Right kidney (tissue), 1 donor: ENCODE results near the gene ZSWIM7.
"Not testable (repeated sequence)": the region's sequence is repeated elsewhere in the genome, so short reads cannot be mapped to it uniquely, and the experiment has no call there.

Source experiments
- DNase-seq: peaks from one replicate; pipeline ENCODE4 v3.0.0-alpha.2; 2016

ZSWIM7 gene

DNA sequence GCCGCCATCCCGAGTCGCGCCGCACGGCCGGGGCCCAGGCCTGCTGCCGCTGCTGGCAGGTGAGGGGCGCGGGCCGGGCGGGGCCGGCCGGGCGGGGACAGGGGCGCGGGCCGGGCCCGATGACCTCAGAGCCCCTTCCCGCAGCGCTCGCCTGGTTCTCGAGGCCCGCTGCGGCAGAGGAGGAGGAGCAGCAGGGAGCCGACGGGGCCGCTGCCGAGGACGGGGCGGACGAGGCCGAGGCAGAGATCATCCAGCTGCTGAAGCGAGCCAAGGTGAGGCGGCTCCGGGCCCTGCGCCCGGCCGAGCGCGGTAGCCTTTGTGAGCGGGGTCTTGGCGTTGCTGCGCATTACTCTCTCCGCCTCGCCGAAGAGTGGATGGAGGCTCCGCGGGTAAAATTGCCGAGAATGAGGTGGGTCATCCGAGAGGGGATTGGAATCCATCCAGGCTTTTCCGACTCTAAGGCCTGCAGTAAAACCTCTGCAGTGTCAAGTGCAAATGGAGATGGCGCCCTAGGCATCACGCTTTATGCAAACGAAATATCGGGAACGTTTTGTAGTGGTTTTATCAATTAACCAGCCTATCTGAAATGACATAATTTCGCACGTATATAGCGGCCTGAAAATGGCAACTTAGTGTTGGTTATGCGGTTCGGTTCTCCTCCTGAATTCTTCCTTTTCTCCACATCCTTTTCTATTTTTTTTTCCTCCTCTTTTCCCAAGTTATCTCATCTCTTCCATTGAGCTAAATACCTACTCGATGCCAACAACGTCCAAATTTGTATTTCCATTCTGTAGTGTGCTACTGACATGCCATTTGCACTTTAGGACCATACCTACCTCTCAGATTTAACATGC is 697 bp upstream of the ZSWIM7 start:
- DNase-seq: peak; percentile 85

DNA sequence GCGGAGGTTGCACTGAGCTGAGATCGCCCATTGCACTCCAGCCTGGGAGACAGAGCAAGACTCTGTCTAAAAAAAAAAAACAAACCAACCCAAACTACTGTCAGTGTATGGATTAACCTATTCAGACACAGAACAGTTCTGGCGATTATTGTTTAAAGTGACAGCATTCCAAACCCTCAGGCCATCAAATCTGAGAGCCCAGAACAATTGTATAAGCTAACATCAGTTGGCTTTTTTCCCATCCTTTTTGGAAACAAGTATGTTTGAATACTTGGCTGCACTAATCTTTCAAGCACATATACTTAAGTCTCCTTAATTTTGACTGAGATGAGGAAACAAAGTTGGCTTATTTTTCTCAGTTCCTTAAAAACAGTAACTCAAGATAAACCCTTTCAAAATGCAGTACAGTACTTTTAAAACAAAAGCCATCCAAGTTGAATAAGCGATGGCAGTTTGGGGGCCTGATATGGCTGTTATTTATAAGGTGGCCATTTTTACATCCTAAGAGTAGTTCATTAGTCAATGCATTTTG is 1.4 kb downstream of the ZSWIM7 start:
- no peak for DNase-seq

DNA sequence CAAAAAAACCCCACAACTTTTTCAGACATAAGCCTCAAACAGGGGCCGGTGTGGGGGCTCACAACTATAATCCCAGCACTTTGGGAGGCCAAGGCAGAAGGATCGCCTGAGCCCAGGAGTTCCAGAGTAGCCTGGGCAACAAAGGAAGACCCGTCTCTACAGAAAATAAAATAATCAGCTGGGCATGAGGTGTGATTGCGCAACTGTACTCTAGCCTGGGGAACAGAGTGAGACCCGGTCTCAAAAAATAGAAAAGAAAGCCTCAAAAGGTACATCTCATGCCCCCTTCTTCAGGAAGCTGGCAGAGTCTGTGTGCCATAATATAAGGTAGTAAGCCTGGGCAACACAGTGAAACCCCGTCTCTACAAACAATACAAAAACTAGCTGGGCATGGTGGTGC is 3.2 kb downstream of the ZSWIM7 start:
- DNase-seq: no peak

DNA sequence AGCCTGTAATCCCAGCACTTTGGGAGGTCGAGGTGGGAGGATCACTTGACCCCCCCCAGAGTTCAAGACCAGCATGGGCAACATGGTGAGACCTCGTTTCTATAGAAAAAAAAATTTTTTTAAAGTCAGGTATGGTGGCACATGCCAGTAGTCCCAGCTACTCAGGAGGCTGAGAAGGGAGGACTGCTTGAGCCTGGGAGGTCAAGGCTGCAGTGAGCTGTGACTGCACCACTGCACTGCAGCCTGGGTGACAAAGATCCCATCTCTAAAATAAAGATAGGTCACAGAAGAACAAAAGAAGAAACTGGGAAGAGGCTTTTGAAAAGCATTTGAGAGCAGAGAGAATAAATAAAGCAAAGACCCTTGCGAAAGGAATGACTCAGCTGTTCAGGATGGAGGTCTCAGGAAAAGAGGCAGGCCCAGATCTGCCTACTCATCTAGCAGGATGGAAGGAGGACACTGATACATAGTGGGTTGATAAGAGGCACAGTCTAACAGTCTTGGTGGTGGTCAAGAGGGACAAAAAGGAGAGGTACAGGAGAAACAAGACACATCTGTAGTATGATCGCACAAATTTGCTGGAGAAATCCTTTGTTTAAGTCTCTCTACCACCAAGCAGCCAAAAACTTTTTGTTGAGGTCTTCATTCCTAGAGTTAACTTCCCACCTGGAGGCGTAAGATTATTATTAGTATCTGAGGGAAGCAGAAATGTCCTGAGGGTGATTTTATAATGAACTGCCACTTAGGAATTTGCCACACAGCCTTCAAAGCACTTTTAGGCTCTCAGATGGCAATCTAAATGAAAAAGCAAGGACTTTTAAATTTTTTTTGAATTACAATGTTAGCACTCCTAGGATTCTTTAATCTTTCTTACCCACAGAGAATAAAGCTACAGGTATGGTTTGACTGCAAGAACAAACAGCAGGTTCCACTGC is 17.6 kb downstream of the ZSWIM7 start:
- no peak for DNase-seq

DNA sequence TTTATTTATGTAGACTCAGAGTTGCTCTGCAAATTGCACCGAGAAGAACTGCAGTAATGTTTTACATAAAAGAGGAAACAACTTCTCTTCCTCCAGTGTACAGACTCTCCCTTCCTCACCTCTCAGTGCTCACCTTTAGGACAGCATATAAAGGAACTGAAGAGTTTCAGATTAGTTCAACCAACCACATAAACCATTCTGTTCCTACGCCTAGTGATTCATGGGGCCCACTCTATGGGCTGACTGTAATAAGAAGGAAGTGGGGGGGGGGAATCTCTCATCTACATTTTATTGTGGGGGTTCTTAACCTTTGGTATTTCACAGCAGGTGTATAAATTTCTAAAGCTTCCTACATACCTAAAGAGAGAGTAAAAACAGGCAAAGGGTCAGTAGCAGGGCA is 18.3 kb downstream of the ZSWIM7 start:
- no peak for DNase-seq

DNA sequence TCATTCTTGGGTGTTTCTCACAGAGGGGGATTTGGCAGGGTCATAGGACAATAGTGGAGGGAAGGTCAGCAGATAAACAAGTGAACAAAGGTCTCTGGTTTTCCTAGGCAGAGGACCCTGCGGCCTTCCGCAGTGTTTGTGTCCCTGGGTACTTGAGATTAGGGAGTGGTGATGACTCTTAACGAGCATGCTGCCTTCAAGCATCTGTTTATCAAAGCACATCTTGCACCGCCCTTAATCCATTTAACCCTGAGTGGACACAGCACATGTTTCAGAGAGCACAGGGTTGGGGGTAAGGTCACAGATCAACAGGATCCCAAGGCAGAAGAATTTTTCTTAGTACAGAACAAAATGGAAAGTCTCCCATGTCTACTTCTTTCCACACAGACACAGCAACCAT is 20.5 kb downstream of the ZSWIM7 start:
- not testable (repeated sequence) for DNase-seq

DNA sequence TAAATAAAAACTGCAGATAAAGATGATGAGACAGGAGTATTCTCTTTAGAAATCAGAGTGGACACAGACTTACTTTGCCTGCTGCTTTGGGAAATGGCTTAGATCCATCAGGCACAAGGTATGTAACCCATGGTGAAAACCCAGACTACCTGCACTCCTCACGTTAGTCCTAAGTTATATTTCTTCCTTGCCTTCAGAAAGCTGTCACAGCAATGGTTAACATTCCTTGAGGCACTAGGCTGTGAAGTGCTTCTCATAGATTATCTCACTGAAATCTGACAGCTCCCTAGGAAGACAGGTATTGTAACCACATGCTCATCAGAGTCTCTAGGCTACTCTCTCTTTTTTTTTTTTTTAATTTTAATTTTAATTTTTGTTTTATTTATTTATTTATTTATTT is 20.9 kb downstream of the ZSWIM7 start:
- DNase-seq: no peak

DNA sequence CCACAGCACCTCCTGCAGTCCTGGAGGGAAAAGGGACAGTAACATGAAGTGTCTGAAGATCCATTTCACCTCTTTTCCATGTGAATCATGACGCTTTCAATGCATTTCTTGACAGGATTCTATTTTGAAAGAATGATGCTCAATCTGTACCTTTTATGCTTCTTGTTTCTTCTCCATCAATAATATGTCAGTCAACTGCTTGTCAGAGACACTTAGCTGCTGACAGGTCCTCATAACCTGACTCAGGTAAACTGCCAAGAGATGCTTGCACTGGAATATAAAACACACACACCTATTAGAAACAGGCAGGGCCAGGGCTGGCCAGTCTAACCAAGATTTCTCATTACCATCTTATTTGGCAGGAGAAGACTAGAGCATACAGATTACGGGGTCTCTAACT is 21.6 kb downstream of the ZSWIM7 start:
- DNase-seq: no peak

DNA sequence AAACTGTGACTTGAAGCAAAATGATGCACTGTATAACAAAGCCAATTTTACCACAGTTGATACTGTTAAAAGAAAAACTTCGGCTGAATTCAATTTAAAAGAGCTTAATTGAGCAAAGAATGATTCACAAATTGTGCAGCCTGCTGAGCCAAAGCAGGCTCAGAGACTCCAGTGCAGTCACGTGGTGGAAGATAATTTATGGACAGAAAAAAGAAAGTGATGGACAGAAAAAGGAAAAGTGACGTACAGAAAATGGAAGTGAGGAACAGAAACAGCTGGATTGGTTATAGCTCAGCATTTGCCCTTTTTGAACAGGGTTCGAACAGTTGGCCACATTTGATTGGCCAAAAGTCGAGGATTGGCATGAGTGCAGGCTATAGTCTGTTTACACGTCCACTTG is 25.7 kb downstream of the ZSWIM7 start:
- no peak for DNase-seq

DNA sequence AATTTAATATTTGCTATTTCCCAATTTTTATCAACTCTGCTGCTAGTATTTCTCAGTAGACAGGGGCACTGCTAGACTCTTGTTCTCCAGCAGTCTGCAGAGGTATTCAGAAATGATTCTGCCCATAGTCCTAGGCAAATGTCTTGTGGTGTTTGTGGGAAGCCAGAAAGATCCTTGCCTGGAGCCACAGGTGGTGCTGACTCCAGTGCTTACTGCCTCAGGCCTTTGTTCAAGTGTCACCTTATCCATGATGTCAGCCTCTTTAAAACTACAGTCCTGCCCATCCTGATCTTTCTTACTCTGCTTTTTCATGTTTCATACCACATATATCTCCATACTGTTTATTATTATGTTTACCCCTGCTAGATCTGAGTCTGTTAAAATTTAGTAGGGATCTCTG is 26.5 kb downstream of the ZSWIM7 start:
- no peak for DNase-seq

DNA sequence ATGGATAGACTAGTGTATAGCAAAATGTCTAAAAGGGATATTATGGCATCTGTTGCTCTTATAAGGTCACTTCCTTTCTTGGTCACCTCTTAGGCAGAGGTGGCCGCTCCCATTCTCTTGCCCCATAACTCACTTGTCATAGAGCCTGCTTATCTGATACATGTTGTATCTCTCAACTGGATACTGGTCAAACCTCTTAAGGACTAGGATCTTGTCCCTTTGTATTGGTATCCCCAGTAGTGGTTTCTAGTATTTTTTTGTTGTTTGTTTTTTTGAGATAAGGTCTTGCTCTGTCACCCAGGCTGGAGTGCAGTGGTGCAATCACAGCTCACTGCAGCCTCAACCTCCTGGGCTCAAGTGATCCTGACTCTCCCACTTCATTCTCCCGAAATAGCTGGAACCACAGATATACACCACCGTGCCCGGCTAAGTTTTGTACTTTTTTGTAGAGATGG is 27.0 kb downstream of the ZSWIM7 start:
- DNase-seq: no peak

DNA sequence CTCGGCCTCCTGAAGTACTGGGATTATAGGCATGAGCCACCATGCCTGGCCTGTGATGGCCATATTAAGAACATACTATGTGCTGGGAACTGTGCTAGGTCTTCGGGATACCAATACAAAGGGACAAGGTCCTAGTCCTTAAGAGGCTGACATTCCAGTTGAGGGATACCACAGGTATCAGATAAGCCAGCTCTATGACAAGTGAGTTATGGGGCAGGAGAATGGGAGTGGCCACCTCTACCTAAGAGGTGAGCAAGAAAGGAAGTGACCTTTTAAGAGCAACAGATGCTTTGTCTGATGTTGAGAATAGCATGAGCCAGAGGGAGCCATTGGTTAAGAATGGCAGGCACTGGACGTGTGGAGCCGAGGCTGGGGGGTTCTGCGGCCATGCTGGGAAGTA is 27.6 kb downstream of the ZSWIM7 start:
- DNase-seq: no peak

DNA sequence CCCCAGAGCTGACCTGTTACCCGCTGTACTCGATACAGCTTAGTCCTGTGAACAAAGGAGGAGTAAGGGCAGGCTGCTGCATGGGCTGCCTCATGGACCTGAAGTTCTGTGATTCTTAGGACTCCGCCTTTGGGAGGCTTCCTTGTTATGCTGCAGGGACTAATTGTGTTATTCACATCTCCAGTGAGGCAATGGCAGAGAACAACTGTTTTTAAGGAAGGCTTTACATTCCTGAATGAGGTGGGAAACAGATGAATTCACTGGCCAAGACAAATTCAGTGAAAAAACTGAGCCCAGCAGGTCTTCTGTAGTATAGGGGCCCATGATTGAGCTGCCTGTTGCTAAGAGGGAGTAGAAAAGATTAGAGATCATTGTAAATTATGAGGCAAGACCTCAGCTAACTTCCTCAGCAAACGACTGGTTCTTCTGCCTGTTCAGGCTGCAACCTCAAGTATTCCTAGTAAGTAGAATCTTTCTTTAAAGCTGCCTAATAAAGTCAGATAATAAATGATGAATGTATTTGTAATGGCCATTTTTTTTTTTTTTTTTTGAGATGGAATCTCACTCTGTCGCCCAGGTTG is 28.3 kb downstream of the ZSWIM7 start:
- no peak for DNase-seq

DNA sequence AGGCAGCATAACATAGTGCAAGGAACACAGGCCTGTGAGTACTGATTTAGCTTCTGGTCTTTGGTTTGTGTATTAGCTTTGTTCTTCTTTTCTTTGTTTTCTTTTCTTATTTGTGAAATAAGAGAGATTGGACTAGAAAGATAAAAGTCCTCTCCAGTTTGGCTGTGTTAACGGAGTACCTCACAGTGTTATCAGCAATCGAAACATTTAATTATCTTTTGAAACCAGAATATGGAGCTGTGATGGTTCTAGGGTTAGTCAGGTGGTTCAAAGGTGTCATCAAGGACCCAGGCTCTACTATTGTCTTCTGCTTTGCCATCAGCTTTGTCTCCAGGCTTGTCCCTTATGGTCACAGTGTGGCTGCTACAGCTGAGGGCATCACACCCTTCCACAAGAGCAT is 29.0 kb downstream of the ZSWIM7 start:
- DNase-seq: no peak

DNA sequence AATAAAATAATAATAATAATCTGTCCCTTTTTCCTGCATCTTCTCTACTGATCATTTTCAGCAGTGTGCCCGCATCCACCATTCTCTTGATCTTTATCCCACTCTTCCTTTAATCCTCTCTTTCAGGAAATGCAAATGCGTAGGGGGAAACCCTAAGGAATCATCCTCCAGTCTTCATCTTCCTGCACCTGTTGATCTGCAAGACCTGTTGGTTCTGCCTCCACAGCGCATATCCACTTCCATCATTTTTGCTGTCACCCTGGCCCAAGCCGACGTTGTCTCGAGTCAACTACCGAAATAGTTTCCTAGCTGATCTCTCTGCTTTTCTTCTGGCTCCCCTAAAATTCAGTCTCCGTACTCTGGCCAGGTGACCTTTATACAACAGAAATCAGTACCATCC is 30.0 kb downstream of the ZSWIM7 start:
- no peak for DNase-seq

DNA sequence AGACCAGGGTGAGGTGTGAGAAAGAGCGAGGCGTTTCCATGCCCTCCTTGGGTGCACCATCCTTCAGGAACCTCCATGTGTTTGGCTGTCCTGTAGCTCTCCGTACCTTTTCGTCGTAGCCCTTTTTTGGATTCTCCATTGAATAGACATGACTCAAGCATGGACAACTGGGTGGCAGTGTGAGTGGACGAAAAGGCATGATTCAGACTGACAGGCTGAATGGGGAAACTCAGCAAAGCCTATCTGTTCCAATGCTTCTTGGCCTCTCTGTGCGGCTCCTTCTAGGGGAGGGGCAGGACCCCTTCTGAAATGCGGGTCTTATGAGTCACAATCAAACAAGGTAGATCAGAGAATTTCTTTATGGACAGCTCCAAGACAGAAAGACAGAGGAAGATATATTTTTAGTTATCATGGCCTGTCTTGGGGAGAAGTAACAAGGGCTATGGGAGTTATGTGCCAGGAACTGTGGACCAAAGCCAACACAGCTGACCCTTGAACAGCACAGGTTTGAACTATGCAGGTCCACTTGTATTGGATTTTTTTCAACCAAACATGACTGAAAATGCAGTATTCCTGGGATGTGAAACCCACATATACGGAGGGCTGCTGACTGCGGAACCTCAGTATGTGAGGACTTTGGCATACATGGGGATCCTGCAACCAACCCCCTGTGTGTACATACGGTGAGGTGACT is 31.7 kb downstream of the ZSWIM7 start:
- no peak for DNase-seq

DNA sequence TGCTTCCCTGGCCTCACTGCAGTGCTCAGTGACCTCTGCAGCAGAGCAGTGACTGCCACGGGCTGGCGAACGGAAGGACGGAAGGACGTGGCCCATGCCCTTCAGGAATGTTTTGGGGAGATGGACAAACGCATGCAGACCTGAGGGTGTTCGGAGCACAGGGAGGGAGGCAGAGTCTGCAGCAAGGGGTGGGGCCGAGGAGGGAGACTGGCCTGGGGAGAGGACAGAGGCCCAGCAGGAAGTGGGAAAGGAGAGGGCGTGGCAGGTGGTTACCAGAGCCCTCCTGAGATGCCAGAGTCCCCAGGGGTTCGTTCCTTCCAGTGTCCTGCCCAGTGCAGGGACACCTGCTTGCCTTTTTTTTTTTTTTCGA is 32.6 kb downstream of the ZSWIM7 start:
- DNase-seq: no peak

DNA sequence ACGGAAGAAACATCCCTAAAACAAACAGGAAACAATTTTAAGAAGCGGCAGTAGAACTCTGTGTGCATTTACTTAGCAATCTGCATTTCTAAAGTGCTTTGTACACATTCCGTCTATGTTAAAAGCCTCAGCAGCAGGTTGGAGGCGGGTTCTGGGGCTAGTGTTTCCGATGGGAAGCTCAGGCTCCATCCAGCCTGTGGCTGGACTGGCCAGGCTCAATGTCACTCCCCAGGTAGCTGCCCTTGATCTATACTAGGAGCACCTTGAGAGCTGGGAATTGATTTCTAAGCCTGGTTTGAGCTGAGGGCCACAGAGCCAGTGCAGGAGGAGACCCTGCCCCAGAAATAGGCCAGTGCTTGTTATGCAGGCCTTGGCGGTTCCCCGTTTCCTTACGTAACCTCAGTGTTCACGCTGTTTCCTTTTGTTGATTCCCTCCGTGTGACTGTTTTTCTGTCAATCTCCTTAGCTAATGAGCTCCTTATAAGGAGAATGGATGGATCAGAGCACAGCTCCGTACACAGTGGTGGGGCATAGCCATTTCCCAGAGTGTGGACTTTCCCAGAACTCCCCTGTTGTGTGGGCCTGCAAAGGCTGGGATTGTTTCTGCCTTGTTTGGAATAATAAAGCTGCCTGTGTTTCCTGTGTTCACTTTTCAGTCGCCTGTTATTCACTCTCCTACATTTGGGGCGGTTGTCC is 33.2 kb downstream of the ZSWIM7 start:
- DNase-seq: peak; percentile 50

DNA sequence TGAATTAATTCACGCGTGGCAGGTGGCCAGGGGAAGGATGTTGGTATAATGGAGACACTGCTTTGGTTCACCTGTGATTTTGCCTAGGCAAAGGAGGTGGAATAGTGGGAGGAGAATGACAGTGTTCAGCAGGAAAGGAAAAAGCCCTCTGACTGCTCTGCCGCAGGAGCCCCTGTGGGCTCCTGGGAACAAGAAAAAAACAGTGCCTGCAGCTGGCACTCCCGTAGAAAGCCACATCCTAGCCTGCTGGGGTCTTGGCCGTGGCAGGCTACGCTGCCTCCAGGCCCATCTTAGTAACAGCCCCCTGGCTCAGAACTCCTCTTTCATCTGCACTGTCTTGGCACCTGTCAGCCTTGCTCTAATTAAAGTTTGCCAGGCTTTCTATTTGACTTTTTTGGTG is 34.0 kb downstream of the ZSWIM7 start:
- DNase-seq: no peak

DNA sequence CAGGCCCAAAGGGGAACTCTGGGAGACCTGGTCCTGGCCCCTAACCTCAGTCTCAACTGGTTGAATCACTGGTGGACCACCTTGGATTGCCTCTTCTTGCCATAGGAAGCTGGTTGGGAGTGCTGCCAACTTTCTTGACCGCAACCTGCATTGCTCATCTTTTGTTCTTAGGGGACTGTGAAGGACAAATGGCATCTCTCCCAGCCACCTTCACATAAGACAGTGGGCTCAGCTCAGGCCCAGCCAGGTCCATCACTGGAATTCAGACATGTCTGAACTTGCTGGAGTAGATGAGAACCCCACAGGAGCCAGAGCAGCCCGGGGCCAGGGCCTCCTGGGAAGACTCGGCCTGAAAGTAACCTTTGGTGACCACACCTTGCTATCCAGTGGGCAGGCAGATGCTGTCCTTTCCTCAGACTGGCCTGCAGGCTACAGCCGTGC is 35.8 kb downstream of the ZSWIM7 start:
- no peak for DNase-seq

DNA sequence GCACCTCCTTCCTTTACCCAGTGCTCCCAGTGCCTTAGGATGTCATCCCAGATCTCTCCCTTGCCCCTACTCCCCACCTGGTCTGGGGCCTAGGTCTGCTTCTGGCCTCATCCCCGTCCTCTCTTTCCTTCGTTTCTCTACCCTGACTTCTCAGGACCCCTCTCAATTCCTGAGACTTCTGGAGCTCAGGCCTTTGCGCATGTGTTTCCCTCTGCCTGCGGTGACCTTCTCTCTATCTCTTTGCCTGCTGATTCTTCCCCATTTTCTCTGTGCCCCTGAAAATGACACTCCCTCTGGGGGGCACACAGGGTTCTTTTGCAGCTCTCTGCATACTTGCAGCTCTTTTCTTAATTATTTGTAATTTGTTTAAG is 41.0 kb downstream of the ZSWIM7 start:
- no peak for DNase-seq
